Epithelial cell of esophagus (primary cell): Measurements from ENCODE around the gene SCP2.

Experiments used
- DNase-seq: peaks from one replicate; pipeline ENCODE4 v3.0.0; 2010; ENCODE audit warnings: low read depth
- H3K4me3 ChIP-seq: 2 replicates; pipeline ENCODE4 v1.5.1; 2011; ENCODE audit warnings: mild to moderate bottlenecking, low read length, control low read depth
- CTCF ChIP-seq: IDR thresholded peaks from 2 replicates; pipeline ENCODE4 v1.5.1; 2011; ENCODE audit warnings: low read depth, mild to moderate bottlenecking, low read length, control low read depth, inconsistent platforms; ENCODE audit not compliant: insufficient read depth; ENCODE audit errors: missing control alignments

SCP2 gene

GRCh38 chr1:53031732-53032131, 104.7 kb downstream of the SCP2 start:
- peak; percentile 75 for DNase-seq
- no peak for TF ChIP-seq CTCF
- H3K4me3 ChIP-seq = no peak overlapping the region

- no peak for DNase-seq
- TF ChIP-seq CTCF = no peak
These were observed 110.1 kb downstream of the SCP2 start for GRCh38 chr1:53037159-53037558.

GRCh38 chr1:53038566-53038965, 111.5 kb downstream of the SCP2 start:
- TF ChIP-seq CTCF = no peak
- no peak overlapping the region for H3K4me3 ChIP-seq
- DNase-seq = no peak

More at GRCh38 chr1:53037159-53037558, 110.1 kb downstream of the SCP2 start:
- no peak overlapping the region for H3K4me3 ChIP-seq

GRCh38 chr1:53043271-53043670, 116.2 kb downstream of the SCP2 start:
- DNase-seq = no peak
- TF ChIP-seq CTCF = no peak
- no peak overlapping the region for H3K4me3 ChIP-seq

- DNase-seq = no peak
- TF ChIP-seq CTCF = no peak
- no peak overlapping the region for H3K4me3 ChIP-seq
These were observed 117.8 kb downstream of the SCP2 start for GRCh38 chr1:53044926-53045325.

- no peak for DNase-seq
- H3K4me3 ChIP-seq = no peak overlapping the region
- no peak for TF ChIP-seq CTCF
These were observed 119.9 kb downstream of the SCP2 start for GRCh38 chr1:53046930-53047329.

- peak; percentile 77 for DNase-seq
- TF ChIP-seq CTCF = no peak
- no peak overlapping the region for H3K4me3 ChIP-seq
These were observed 121.0 kb downstream of the SCP2 start for GRCh38 chr1:53047737-53048736.
